SK-N-SH treated with all-trans-retinoic acid at 6 μM for 48 hours (cell line): Measurements from ENCODE around the gene VPS51.

Experiments
- POU6F1 ChIP-seq: fragments of 250-450 bp; sonication (Bioruptor Pico); IDR thresholded peaks from 2 replicates; pipeline ENCODE4 v1.8.0; 2021; ENCODE audit warnings: low read depth, mild to moderate bottlenecking, moderate library complexity, borderline replicate concordance
- PPARA ChIP-seq: fragments of 250-450 bp; sonication (Bioruptor Pico); IDR thresholded peaks from 2 replicates; pipeline ENCODE4 v1.5.0; 2020; ENCODE audit warnings: mild to moderate bottlenecking, borderline replicate concordance
- ZFP3 ChIP-seq: fragments of 250-450 bp; sonication (Bioruptor Pico); IDR thresholded peaks from 2 replicates; pipeline ENCODE4 v1.5.0; 2020; ENCODE audit warnings: mild to moderate bottlenecking, moderate library complexity
- TF ChIP-seq, protein P1 (sequence below): fragments of 250-450 bp; sonication (Bioruptor Pico); IDR thresholded peaks from 2 replicates; pipeline ENCODE4 v1.5.0; 2020; ENCODE audit warnings: mild to moderate bottlenecking, moderate library complexity

GRCh38 chr11:65121447-65121864 lies 25.4 kb downstream of the VPS51 start:
- no peak for TF ChIP-seq ZFP3 (CRISPR knock-in tag)
- TF ChIP-seq, protein P1, sequence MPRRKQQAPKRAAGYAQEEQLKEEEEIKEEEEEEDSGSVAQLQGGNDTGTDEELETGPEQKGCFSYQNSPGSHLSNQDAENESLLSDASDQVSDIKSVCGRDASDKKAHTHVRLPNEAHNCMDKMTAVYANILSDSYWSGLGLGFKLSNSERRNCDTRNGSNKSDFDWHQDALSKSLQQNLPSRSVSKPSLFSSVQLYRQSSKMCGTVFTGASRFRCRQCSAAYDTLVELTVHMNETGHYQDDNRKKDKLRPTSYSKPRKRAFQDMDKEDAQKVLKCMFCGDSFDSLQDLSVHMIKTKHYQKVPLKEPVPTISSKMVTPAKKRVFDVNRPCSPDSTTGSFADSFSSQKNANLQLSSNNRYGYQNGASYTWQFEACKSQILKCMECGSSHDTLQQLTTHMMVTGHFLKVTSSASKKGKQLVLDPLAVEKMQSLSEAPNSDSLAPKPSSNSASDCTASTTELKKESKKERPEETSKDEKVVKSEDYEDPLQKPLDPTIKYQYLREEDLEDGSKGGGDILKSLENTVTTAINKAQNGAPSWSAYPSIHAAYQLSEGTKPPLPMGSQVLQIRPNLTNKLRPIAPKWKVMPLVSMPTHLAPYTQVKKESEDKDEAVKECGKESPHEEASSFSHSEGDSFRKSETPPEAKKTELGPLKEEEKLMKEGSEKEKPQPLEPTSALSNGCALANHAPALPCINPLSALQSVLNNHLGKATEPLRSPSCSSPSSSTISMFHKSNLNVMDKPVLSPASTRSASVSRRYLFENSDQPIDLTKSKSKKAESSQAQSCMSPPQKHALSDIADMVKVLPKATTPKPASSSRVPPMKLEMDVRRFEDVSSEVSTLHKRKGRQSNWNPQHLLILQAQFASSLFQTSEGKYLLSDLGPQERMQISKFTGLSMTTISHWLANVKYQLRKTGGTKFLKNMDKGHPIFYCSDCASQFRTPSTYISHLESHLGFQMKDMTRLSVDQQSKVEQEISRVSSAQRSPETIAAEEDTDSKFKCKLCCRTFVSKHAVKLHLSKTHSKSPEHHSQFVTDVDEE = no peak
- TF ChIP-seq PPARA = no peak
- TF ChIP-seq POU6F1 (CRISPR knock-in tag) = no peak
